ENCODE measurements around the gene HECTD4. TPM values are rescaled to one million over a fixed set of nuclear protein-coding genes. Genes with fewer than 3 reads are reported as not detected.
A peak's percentile ranks its signal among the peaks of the same experiment; 100 is the strongest.

Gene HECTD4
- total RNA-seq, 2 donors from 2014 or later = 46.6 to 48.2 TPM

DNA sequence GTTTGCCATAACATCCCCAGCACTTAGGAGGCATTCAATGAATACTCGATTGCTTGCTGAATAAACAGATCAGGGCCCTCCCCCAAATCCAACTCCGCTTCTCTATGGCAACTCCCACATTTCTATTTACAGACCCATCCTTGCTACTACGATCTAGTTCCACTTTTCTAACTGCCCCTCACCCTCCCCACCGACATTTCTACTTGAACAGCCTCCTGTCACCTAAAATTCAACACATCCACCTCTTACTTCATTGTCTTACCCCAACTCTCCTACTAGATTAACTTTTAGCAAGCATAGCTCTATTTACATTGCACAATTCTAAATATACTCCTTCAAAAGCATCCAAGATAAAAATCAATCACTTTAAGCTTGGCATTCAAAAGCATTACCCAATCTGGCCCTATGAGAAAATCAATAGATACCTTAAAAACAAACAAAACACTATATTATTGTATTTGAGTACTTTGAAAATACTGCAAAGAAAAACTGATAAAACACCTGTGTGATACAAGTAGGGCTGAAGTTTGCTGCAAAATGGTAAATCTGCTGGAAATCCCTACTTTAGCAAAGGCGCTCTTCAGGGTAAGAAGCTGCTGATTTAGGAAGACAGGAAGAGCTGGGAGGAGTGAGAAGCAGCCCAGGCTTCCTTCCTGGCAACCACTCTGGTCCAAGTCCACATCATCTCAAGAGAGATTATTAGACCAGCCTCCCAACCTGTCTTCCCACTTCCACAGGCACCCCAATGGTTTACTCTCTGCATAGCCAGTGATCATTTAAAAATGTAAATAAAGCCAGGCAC is 96.4 kb downstream of the HECTD4 start:
- no peak overlapping the region for H3K9ac ChIP-seq (ENCODE audit: extremely low read depth, low read length, poor library complexity, severe bottlenecking)

DNA sequence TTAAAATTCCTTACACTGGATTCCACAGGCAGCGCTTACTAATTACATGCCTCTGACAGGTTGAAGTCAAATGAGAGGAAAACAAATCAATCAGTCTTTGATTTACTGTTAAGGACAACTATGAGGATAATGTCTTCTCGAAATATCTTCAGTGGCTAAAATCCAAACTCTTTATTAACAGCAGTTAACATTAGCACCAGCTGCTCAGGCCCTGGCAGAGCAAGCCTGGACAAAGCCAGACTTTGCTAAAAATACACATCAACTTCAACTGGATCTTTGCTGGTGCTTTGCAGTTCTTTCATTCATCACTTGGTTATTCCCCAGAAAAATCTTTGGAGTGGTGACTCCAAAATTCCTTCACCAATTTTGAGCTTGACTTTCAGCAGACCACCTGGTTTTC is 98.7 kb downstream of the HECTD4 start:
- DNase-seq = no peak
- Mint-ChIP-seq H3K4me1 (no peaks in the 10 kb centered on the region), H3K27ac (peak overlapping the region; percentile 6), H3K9me3 (peaks cover 2% of the 10 kb centered on the region), H3K27me3 (ENCODE audit: insufficient read depth) (no peaks in the 10 kb centered on the region), H3K4me3 (no peak overlapping the region), H3K36me3 (ENCODE audit: low read depth) (peaks cover 10% of the 10 kb centered on the region)
- no peaks in the 10 kb centered on the region for H3K4me1 ChIP-seq (ENCODE audit: control insufficient read depth, insufficient read depth, low read length)
- WGBS, 2 experiments (ENCODE audit: insufficient coverage in 1 of 2, insufficient read length in 1 of 2) = 90 to 100% methylated on average over 2 of the region's 2 CpGs
- no peak overlapping the region for H3K9ac ChIP-seq (ENCODE audit: extremely low read depth, low read length, poor library complexity, severe bottlenecking)
- no peaks in the 10 kb centered on the region for H3K27me3 ChIP-seq (ENCODE audit: control insufficient read depth, insufficient read depth, low read length, poor library complexity, severe bottlenecking)
- H3K27ac ChIP-seq (ENCODE audit: low read depth, low read length) = no peak overlapping the region
- H3K9me3 ChIP-seq (ENCODE audit: control insufficient read depth, low read length) = peaks cover 7% of the 10 kb centered on the region
- H3K36me3 ChIP-seq (ENCODE audit: control insufficient read depth, insufficient read depth, low read length) = peaks cover 8% of the 10 kb centered on the region
- no peak overlapping the region for H3K4me3 ChIP-seq (ENCODE audit: low read length)
- TF ChIP-seq, protein P1, sequence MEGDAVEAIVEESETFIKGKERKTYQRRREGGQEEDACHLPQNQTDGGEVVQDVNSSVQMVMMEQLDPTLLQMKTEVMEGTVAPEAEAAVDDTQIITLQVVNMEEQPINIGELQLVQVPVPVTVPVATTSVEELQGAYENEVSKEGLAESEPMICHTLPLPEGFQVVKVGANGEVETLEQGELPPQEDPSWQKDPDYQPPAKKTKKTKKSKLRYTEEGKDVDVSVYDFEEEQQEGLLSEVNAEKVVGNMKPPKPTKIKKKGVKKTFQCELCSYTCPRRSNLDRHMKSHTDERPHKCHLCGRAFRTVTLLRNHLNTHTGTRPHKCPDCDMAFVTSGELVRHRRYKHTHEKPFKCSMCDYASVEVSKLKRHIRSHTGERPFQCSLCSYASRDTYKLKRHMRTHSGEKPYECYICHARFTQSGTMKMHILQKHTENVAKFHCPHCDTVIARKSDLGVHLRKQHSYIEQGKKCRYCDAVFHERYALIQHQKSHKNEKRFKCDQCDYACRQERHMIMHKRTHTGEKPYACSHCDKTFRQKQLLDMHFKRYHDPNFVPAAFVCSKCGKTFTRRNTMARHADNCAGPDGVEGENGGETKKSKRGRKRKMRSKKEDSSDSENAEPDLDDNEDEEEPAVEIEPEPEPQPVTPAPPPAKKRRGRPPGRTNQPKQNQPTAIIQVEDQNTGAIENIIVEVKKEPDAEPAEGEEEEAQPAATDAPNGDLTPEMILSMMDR (conservative IDR thresholded peaks at IDR 0.05) = no peak

More for the DNA sequence above, 96.4 kb downstream of the HECTD4 start:
- WGBS, 2 experiments (ENCODE audit: insufficient coverage in 1 of 2, insufficient read length in 1 of 2) = 94 to 95% methylated on average over 5 of the region's 5 CpGs
- H3K27me3 Mint-ChIP-seq (ENCODE audit: insufficient read depth) = no peaks in the 10 kb centered on the region
- peaks cover 19% of the 10 kb centered on the region for H3K36me3 Mint-ChIP-seq (ENCODE audit: low read depth)
- peaks cover 23% of the 10 kb centered on the region for H3K9me3 ChIP-seq (ENCODE audit: control insufficient read depth, low read length)
- TF ChIP-seq, protein P1 (conservative IDR thresholded peaks at IDR 0.05) = no peak
- no peak overlapping the region for H3K4me3 ChIP-seq (ENCODE audit: low read length)
- peaks cover 16% of the 10 kb centered on the region for H3K36me3 ChIP-seq (ENCODE audit: control insufficient read depth, insufficient read depth, low read length)
- no peak overlapping the region for H3K27ac Mint-ChIP-seq
- no peak for DNase-seq
- no peak overlapping the region for H3K27ac ChIP-seq (ENCODE audit: low read depth, low read length)
- H3K4me1 Mint-ChIP-seq = no peaks in the 10 kb centered on the region
- H3K4me1 ChIP-seq (ENCODE audit: control insufficient read depth, insufficient read depth, low read length) = no peaks in the 10 kb centered on the region
- H3K27me3 ChIP-seq (ENCODE audit: control insufficient read depth, insufficient read depth, low read length, poor library complexity, severe bottlenecking) = no peaks in the 10 kb centered on the region
- H3K4me3 Mint-ChIP-seq = no peak overlapping the region
- H3K9me3 Mint-ChIP-seq = peaks cover 8% of the 10 kb centered on the region

DNA sequence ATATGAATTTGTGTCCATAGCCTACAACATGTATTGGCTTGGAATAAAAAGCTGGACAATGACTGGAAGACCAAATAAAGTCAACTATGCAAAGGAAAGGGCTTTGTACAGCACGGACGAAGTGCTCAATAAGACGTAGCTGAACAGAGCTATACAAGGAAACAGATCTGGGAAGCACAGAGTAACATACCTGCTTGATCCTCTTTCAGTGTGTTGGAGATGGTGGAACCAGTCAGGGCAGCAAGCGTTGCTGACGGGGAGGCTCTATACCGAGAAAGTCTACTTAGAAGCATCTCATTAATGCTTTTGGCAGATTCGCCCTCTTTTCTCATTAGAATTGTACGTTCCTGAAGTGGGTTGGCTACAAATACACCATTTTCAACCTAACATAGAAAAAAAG is 99.3 kb downstream of the HECTD4 start:
- H3K9me3 Mint-ChIP-seq = no peaks in the 10 kb centered on the region

More for the DNA sequence above, 99.3 kb downstream of the HECTD4 start:
- Histone ChIP-seq H3K9ac (ENCODE audit: extremely low read depth, low read length, poor library complexity, severe bottlenecking) (no peak overlapping the region), H3K27me3 (ENCODE audit: control insufficient read depth, insufficient read depth, low read length, poor library complexity, severe bottlenecking) (no peaks in the 10 kb centered on the region), H3K27ac (ENCODE audit: low read depth, low read length) (no peak overlapping the region), H3K36me3 (ENCODE audit: control insufficient read depth, insufficient read depth, low read length) (peaks cover 10% of the 10 kb centered on the region), H3K4me3 (ENCODE audit: low read length) (no peak overlapping the region), H3K9me3 (ENCODE audit: control insufficient read depth, low read length) (peaks cover 2% of the 10 kb centered on the region), H3K4me1 (ENCODE audit: control insufficient read depth, insufficient read depth, low read length) (no peaks in the 10 kb centered on the region)
- Mint-ChIP-seq H3K27ac (no peak overlapping the region), H3K4me3 (no peak overlapping the region), H3K27me3 (ENCODE audit: insufficient read depth) (no peaks in the 10 kb centered on the region), H3K36me3 (ENCODE audit: low read depth) (peaks cover 9% of the 10 kb centered on the region), H3K4me1 (no peaks in the 10 kb centered on the region)
- TF ChIP-seq, protein P1 (conservative IDR thresholded peaks at IDR 0.05) = no peak
- DNase-seq = no peak
- whole genome bisulfite sequencing, 2 experiments (ENCODE audit: insufficient coverage in 1 of 2, insufficient read length in 1 of 2) = 94 to 97% methylated on average over 4 to 8 of the region's 8 CpGs

Data from endodermal cell (in vitro differentiated cells).